ENCODE data around the gene EFNA3. TPM values are rescaled to one million over a fixed set of nuclear protein-coding genes. Genes with fewer than 3 reads are reported as not detected.

The EFNA3 gene
- total RNA-seq, 1 experiment from 2014 or later = 20.4 TPM

DNA sequence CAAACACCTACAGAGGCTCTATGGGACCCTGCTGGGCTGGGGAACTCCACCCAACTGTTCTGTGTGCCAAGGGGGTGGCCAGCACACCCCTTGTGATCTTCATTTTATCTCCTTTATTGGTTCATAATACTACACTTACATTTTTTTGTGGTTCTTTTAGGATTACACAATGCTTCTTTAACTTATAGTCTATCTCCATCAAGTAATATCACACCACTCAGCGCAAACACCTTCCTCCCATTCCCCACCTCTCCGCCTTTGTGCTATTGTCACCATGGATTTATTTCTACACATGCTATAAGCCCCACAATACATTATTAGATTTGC lies 15.9 kb downstream of the EFNA3 start:
- TF ChIP-seq SRF (IDR thresholded peaks at IDR 0.05; ENCODE audit: low read depth) (no peak), CEBPB (IDR thresholded peaks at IDR 0.05; ENCODE audit: low read depth) (no peak), POLR2A (IDR thresholded peaks at IDR 0.05; ENCODE audit: borderline replicate concordance, extremely low read depth, insufficient read depth, insufficient read length) (no peak), EGR1 (IDR thresholded peaks at IDR 0.05; ENCODE audit: low read depth) (no peak), ELF1 (IDR thresholded peaks at IDR 0.05; ENCODE audit: borderline replicate concordance, low read depth) (no peak), SIN3A (IDR thresholded peaks at IDR 0.05; ENCODE audit: low read depth) (no peak), EZH2 (IDR thresholded peaks at IDR 0.05) (no peak)
- no peak overlapping the region for H3K9ac ChIP-seq (ENCODE audit: low read length)
- H3K36me3 ChIP-seq (ENCODE audit: control insufficient read depth in 1 of 2, insufficient read depth in 2 of 2, low read length in 2 of 2) = no peaks in the 10 kb centered on the region
- H3K4me3 ChIP-seq (replicated peaks in 1 of 2; ENCODE audit: low read depth in 1 of 2, low read length in 2 of 2) = no peak overlapping the region
- H3K27me3 ChIP-seq (ENCODE audit: insufficient read depth, low read length) = no peaks in the 10 kb centered on the region
- H3K4me2 ChIP-seq (ENCODE audit: low read length) = peak overlapping the region; percentile 40
- ChIA-PET POLR2A (no interaction called here), CTCF (interaction anchor here (1.1 to 2.4 kb wide), 4 partner anchors 10 to 78 kb away, joined by 3 to 25 read pairs (median 9); partner anchors contain the start of gene KRTCAP2), RAD21 (ENCODE audit: low non-redundant PET in 1 of 2, low total read pairs in 2 of 2, uncharacterized antibody in 2 of 2, unreplicated experiment in 2 of 2) (interaction anchor here in 1 of 2 experiments (1.5 kb wide), 1 partner anchor 73 kb away, joined by 5 read pairs; no protein-coding TSS in a partner anchor)
- ATAC-seq (no peak), DNase-seq (ENCODE audit: low read depth, low spot score) (no peak)
- no peaks in the 10 kb centered on the region for H3K9me3 ChIP-seq (ENCODE audit: control insufficient read depth in 1 of 2, insufficient read depth in 1 of 2, low read depth in 1 of 2, low read length in 2 of 2)
- peak overlapping the region; percentile 18; the same call in 1 of the 2 replicates for H3K27ac ChIP-seq (ENCODE audit: low read depth, low read length)
- H3K4me1 ChIP-seq (ENCODE audit: control insufficient read depth in 1 of 2, insufficient read depth in 2 of 2, low read length in 2 of 2) = peaks cover 12 to 29% of the 10 kb centered on the region in 2 experiments; a peak in 3 of 4 replicates
- H2AFZ ChIP-seq (ENCODE audit: low read depth, low read length, poor library complexity, severe bottlenecking) = peak overlapping the region; percentile 1
- H3K9me2 ChIP-seq (ENCODE audit: insufficient read depth) = no peaks in the 10 kb centered on the region
- intact Hi-C loops (cut with micrococcal nuclease) = loop anchor here (2.0 to 10.0 kb wide), 2 partner anchors 34 to 500 kb away; no protein-coding TSS in a partner anchor
- no TSS peak for BruUV-seq (replicated peaks)
- H4K20me1 ChIP-seq (ENCODE audit: insufficient read depth) = no peaks in the 10 kb centered on the region
- no peaks in the 10 kb centered on the region for H3K79me2 ChIP-seq (ENCODE audit: insufficient read depth, low read length)

DNA sequence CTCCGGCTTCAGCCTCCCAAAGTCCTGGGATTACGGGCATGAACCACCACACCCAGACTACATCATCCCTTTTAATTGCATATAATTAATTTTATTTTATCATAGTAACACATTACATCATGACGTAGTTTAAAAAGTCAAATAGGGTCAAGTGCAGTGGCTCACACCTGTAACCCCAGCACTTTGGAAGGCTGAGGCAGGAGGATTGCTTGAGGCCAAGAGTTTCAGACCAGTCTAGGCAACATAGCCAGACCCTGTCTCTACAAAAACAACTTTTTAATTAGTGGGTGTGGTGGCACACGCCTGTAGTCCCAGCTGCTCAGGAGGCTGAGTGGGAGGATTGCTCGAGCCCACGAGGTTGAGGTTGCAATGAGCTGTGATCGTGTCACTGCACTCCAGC lies 20.7 kb downstream of the EFNA3 start:
- ChIA-PET RAD21 (ENCODE audit: low non-redundant PET in 1 of 2, low total read pairs in 2 of 2, uncharacterized antibody in 2 of 2, unreplicated experiment in 2 of 2) (no interaction called here), POLR2A (no interaction called here), CTCF (interaction anchor here (0.9 to 1.7 kb wide), 2 partner anchors 8 to 74 kb away, joined by 3 to 6 read pairs; partner anchors contain the start of gene KRTCAP2)
- Histone ChIP-seq H4K20me1 (ENCODE audit: insufficient read depth) (no peaks in the 10 kb centered on the region), H3K9me2 (ENCODE audit: insufficient read depth) (no peaks in the 10 kb centered on the region), H3K4me1 (ENCODE audit: control insufficient read depth in 1 of 2, insufficient read depth in 2 of 2, low read length in 2 of 2) (peaks cover 3 to 5% of the 10 kb centered on the region in 2 experiments; a peak in 3 of 4 replicates), H3K4me3 (replicated peaks in 1 of 2; ENCODE audit: low read depth in 1 of 2, low read length in 2 of 2) (no peak overlapping the region), H3K79me2 (ENCODE audit: insufficient read depth, low read length) (no peaks in the 10 kb centered on the region), H3K27ac (ENCODE audit: low read depth, low read length) (no peak overlapping the region), H3K36me3 (ENCODE audit: control insufficient read depth in 1 of 2, insufficient read depth in 2 of 2, low read length in 2 of 2) (no peaks in the 10 kb centered on the region), H3K9ac (ENCODE audit: low read length) (no peak overlapping the region), H3K9me3 (ENCODE audit: control insufficient read depth in 1 of 2, insufficient read depth in 1 of 2, low read depth in 1 of 2, low read length in 2 of 2) (no peaks in the 10 kb centered on the region), H3K27me3 (ENCODE audit: insufficient read depth, low read length) (no peaks in the 10 kb centered on the region), H2AFZ (ENCODE audit: low read depth, low read length, poor library complexity, severe bottlenecking) (no peak overlapping the region), H3K4me2 (ENCODE audit: low read length) (no peak overlapping the region)
- no TSS peak for BruUV-seq (replicated peaks)
- ATAC-seq (no peak), DNase-seq (ENCODE audit: low read depth, low spot score) (no peak)
- intact Hi-C loops (cut with micrococcal nuclease) = loop anchor here (10.0 kb wide), 1 partner anchor 495 kb away; no protein-coding TSS in a partner anchor
- no peak for TF ChIP-seq SRF (IDR thresholded peaks at IDR 0.05; ENCODE audit: low read depth)
- no peak for TF ChIP-seq EZH2 (IDR thresholded peaks at IDR 0.05)
- TF ChIP-seq ZFX (IDR thresholded peaks at IDR 0.05) = no peak
- TF ChIP-seq, protein P1, sequence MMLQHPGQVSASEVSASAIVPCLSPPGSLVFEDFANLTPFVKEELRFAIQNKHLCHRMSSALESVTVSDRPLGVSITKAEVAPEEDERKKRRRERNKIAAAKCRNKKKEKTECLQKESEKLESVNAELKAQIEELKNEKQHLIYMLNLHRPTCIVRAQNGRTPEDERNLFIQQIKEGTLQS (IDR thresholded peaks at IDR 0.05) = no peak
- TF ChIP-seq RAD21 (IDR thresholded peaks at IDR 0.05; ENCODE audit: low read depth) = no peak
- no peak for TF ChIP-seq SIN3A (IDR thresholded peaks at IDR 0.05; ENCODE audit: low read depth)
- no peak for TF ChIP-seq JUND (IDR thresholded peaks at IDR 0.05)
- TF ChIP-seq, protein P2, sequence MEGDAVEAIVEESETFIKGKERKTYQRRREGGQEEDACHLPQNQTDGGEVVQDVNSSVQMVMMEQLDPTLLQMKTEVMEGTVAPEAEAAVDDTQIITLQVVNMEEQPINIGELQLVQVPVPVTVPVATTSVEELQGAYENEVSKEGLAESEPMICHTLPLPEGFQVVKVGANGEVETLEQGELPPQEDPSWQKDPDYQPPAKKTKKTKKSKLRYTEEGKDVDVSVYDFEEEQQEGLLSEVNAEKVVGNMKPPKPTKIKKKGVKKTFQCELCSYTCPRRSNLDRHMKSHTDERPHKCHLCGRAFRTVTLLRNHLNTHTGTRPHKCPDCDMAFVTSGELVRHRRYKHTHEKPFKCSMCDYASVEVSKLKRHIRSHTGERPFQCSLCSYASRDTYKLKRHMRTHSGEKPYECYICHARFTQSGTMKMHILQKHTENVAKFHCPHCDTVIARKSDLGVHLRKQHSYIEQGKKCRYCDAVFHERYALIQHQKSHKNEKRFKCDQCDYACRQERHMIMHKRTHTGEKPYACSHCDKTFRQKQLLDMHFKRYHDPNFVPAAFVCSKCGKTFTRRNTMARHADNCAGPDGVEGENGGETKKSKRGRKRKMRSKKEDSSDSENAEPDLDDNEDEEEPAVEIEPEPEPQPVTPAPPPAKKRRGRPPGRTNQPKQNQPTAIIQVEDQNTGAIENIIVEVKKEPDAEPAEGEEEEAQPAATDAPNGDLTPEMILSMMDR (IDR thresholded peaks at IDR 0.05 in 2 of 3, conservative IDR thresholded peaks at IDR 0.05 in 1 of 3; ENCODE audit: borderline replicate concordance in 1 of 3, insufficient read depth in 1 of 3, low read depth in 2 of 3, low read length in 2 of 3) = no peak
- no peak for TF ChIP-seq CEBPB (IDR thresholded peaks at IDR 0.05; ENCODE audit: low read depth)
- no peak for TF ChIP-seq POLR2AphosphoS5 (IDR thresholded peaks at IDR 0.05; ENCODE audit: low read depth, low read length)
- TF ChIP-seq SP1 (IDR thresholded peaks at IDR 0.05; ENCODE audit: low read depth) = no peak
- no peak for TF ChIP-seq EGR1 (IDR thresholded peaks at IDR 0.05; ENCODE audit: low read depth)

All from HCT116 (cell line).